ENCODE measurements around the gene HPS4. TPM values are rescaled to one million over a fixed set of nuclear protein-coding genes. Genes with fewer than 3 reads are reported as not detected.
A peak's percentile ranks its signal among the peaks of the same experiment; 100 is the strongest.

Gene HPS4
- total and polyA plus RNA-seq, 10 of the 15 experiments (the other 5 are each of a cell fraction or from before 2014, with no cell fraction given) = 11.7 to 36.7 (median 30.8) TPM

DNA sequence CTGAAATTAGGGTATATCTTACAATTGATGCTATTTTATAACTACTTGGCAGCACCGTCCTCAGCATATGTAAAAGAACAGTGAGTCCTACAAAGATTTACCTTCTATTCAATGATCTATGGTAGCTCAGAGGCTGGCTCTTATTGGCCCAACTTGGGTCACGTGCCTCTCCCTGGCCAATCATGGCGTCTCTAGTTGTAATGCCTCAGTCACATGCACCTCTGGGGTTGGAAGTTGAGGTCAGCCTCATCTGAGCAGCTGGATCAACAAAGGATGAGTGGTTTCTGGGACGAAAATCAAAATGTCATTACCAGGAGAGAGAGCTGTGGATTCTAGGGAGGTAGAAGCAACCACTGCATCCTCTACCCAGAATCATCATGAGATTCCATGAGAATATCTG is 77.5 kb downstream of the HPS4 start (continued):
- TF ChIP-seq NFYB (IDR thresholded peaks at IDR 0.05; ENCODE audit: insufficient read depth, low read depth, low read length) = peak; percentile 24; the same call in 1 of the 2 replicates
- TF ChIP-seq EGR1 (IDR thresholded peaks at IDR 0.05; ENCODE audit: borderline replicate concordance in 1 of 2, low read depth in 2 of 2, low read length in 2 of 2) = no peak
- TF ChIP-seq IKZF1 (conservative IDR thresholded peaks at IDR 0.05) = no peak
- peak in 1 of 2 experiments; percentile 20; a peak in 1 of 4 replicates for TF ChIP-seq BHLHE40 (IDR thresholded peaks at IDR 0.05; ENCODE audit: borderline replicate concordance in 1 of 2, low read depth in 2 of 2, low read length in 1 of 2)
- TF ChIP-seq ZSCAN29 (IDR thresholded peaks at IDR 0.05) = no peak
- no peak for TF ChIP-seq WRNIP1 (IDR thresholded peaks at IDR 0.05; ENCODE audit: borderline replicate concordance, low read depth, low read length)
- TF ChIP-seq, protein P1, sequence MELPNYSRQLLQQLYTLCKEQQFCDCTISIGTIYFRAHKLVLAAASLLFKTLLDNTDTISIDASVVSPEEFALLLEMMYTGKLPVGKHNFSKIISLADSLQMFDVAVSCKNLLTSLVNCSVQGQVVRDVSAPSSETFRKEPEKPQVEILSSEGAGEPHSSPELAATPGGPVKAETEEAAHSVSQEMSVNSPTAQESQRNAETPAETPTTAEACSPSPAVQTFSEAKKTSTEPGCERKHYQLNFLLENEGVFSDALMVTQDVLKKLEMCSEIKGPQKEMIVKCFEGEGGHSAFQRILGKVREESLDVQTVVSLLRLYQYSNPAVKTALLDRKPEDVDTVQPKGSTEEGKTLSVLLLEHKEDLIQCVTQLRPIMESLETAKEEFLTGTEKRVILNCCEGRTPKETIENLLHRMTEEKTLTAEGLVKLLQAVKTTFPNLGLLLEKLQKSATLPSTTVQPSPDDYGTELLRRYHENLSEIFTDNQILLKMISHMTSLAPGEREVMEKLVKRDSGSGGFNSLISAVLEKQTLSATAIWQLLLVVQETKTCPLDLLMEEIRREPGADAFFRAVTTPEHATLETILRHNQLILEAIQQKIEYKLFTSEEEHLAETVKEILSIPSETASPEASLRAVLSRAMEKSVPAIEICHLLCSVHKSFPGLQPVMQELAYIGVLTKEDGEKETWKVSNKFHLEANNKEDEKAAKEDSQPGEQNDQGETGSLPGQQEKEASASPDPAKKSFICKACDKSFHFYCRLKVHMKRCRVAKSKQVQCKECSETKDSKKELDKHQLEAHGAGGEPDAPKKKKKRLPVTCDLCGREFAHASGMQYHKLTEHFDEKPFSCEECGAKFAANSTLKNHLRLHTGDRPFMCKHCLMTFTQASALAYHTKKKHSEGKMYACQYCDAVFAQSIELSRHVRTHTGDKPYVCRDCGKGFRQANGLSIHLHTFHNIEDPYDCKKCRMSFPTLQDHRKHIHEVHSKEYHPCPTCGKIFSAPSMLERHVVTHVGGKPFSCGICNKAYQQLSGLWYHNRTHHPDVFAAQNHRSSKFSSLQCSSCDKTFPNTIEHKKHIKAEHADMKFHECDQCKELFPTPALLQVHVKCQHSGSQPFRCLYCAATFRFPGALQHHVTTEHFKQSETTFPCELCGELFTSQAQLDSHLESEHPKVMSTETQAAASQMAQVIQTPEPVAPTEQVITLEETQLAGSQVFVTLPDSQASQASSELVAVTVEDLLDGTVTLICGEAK (IDR thresholded peaks at IDR 0.05; ENCODE audit: borderline replicate concordance) = no peak
- TF ChIP-seq KDM1A (IDR thresholded peaks at IDR 0.05; ENCODE audit: borderline replicate concordance) = no peak
- TF ChIP-seq POLR2A (IDR thresholded peaks at IDR 0.05; ENCODE audit: low read depth, low read length) = no peak
- TF ChIP-seq, protein P2, sequence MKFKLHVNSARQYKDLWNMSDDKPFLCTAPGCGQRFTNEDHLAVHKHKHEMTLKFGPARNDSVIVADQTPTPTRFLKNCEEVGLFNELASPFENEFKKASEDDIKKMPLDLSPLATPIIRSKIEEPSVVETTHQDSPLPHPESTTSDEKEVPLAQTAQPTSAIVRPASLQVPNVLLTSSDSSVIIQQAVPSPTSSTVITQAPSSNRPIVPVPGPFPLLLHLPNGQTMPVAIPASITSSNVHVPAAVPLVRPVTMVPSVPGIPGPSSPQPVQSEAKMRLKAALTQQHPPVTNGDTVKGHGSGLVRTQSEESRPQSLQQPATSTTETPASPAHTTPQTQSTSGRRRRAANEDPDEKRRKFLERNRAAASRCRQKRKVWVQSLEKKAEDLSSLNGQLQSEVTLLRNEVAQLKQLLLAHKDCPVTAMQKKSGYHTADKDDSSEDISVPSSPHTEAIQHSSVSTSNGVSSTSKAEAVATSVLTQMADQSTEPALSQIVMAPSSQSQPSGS (IDR thresholded peaks at IDR 0.05; ENCODE audit: low read length) = no peak
- no peak for TF ChIP-seq RUNX3 (IDR thresholded peaks at IDR 0.05; ENCODE audit: low read length)
- TF ChIP-seq IKZF2 (IDR thresholded peaks at IDR 0.05) = no peak
- no peak for TF ChIP-seq TCF12 (IDR thresholded peaks at IDR 0.05; ENCODE audit: low read depth, low read length)
- TF ChIP-seq POLR2AphosphoS5 (IDR thresholded peaks at IDR 0.05; ENCODE audit: low read length) = no peak
- TF ChIP-seq NR2C2 (IDR thresholded peaks at IDR 0.05; ENCODE audit: borderline replicate concordance, control insufficient read depth, insufficient read length, low read depth) = no peak
- TF ChIP-seq RAD51 (IDR thresholded peaks at IDR 0.05) = peak; percentile 53; the same call in 1 of the 2 replicates
- TF ChIP-seq GATAD2B (conservative IDR thresholded peaks at IDR 0.05; ENCODE audit: low read depth) = no peak

Data from GM12878 (cell line).